ENCODE results near the gene OR13J1. TPM values are rescaled to one million over a fixed set of nuclear protein-coding genes. Genes with fewer than 3 reads are reported as not detected.
A peak's percentile ranks its signal among the peaks of the same experiment; 100 is the strongest.

OR13J1 gene
- total RNA-seq, 2 experiments from 2014 or later, result not detected

GRCh38 chr9:35839926-35840325, 30.3 kb downstream of the OR13J1 start:
- Mint-ChIP-seq H3K9me3 (ENCODE audit: insufficient read depth) (no peaks in the 10 kb centered on the region), H3K36me3 (ENCODE audit: low read depth) (no peaks in the 10 kb centered on the region), H3K27me3 (ENCODE audit: low read depth) (no peaks in the 10 kb centered on the region), H3K4me1 (ENCODE audit: low read depth) (peaks cover 9% of the 10 kb centered on the region), H3K27ac (no peak overlapping the region), H3K4me3 (no peak overlapping the region)
- no peak for ATAC-seq
- CTCF ChIA-PET, result interaction anchor here (0.8 to 2.7 kb wide), 3 partner anchors 11 to 42 kb away, joined by 3 to 12 read pairs (median 4); no protein-coding TSS in a partner anchor
- DNase-seq, result no peak
- POLR2A ChIA-PET, result no interaction called here

GRCh38 chr9:35836595-35836994, 33.6 kb downstream of the OR13J1 start:
- ATAC-seq (no peak), DNase-seq (no peak)
- Mint-ChIP-seq H3K4me1 (ENCODE audit: low read depth) (peaks cover 15% of the 10 kb centered on the region), H3K36me3 (ENCODE audit: low read depth) (no peaks in the 10 kb centered on the region), H3K27me3 (ENCODE audit: low read depth) (no peaks in the 10 kb centered on the region), H3K27ac (no peak overlapping the region), H3K4me3 (no peak overlapping the region), H3K9me3 (ENCODE audit: insufficient read depth) (no peaks in the 10 kb centered on the region)
- ChIA-PET POLR2A (interaction anchor here (0.8 to 1.6 kb wide), 2 partner anchors 7 to 24 kb away, joined by 3 read pairs; partner anchors contain the start of gene SPAG8), CTCF (interaction anchor here (1.4 to 3.8 kb wide), 8 partner anchors 9 to 101 kb away, joined by 3 to 36 read pairs (median 10); partner anchors contain the start of genes HINT2 and SPAG8)

- H3K27me3 Mint-ChIP-seq (ENCODE audit: low read depth), result no peaks in the 10 kb centered on the region
- DNase-seq (no peak), ATAC-seq (no peak)
- no peaks in the 10 kb centered on the region for H3K36me3 Mint-ChIP-seq (ENCODE audit: low read depth)
- H3K4me1 Mint-ChIP-seq (ENCODE audit: low read depth), result peaks cover 15% of the 10 kb centered on the region
- no peak overlapping the region for H3K27ac Mint-ChIP-seq
- ChIA-PET CTCF (interaction anchor here (0.9 to 3.8 kb wide), 16 partner anchors 10 to 156 kb away, joined by 3 to 36 read pairs (median 6); partner anchors contain the start of genes HINT2 and SPAG8), POLR2A (interaction anchor here (0.8 to 1.6 kb wide), 2 partner anchors 8 to 24 kb away, joined by 3 read pairs; partner anchors contain the start of gene SPAG8)
- H3K4me3 Mint-ChIP-seq, result no peak overlapping the region
- H3K9me3 Mint-ChIP-seq (ENCODE audit: insufficient read depth), result no peaks in the 10 kb centered on the region
Observed at GRCh38 chr9:35835766-35836165, 34.4 kb downstream of the OR13J1 start.

- CTCF ChIA-PET, result interaction anchor here (0.9 to 3.8 kb wide), 17 partner anchors 9 to 155 kb away, joined by 3 to 36 read pairs (median 5); partner anchors contain the start of genes HINT2 and SPAG8
- ATAC-seq, result no peak
- H3K4me3 Mint-ChIP-seq, result no peak overlapping the region
Observed at GRCh38 chr9:35835216-35835632, 35.0 kb downstream of the OR13J1 start.

GRCh38 chr9:35834260-35835215, 35.7 kb downstream of the OR13J1 start:
- Mint-ChIP-seq H3K9me3 (ENCODE audit: insufficient read depth) (no peaks in the 10 kb centered on the region), H3K4me1 (ENCODE audit: low read depth) (peaks cover 21% of the 10 kb centered on the region), H3K4me3 (no peak overlapping the region), H3K27ac (no peak overlapping the region), H3K27me3 (ENCODE audit: low read depth) (no peaks in the 10 kb centered on the region), H3K36me3 (ENCODE audit: low read depth) (no peaks in the 10 kb centered on the region)
- POLR2A ChIA-PET, result interaction anchor here (0.6 kb wide), 1 partner anchor 763 kb away, joined by 3 read pairs; no protein-coding TSS in a partner anchor
- no peak for ATAC-seq
- CTCF ChIA-PET, result interaction anchor here (0.9 to 3.8 kb wide), 16 partner anchors 8 to 155 kb away, joined by 3 to 36 read pairs (median 6); partner anchors contain the start of gene SPAG8
- DNase-seq, result no peak

More at GRCh38 chr9:35835216-35835632, 35.0 kb downstream of the OR13J1 start:
- no peaks in the 10 kb centered on the region for H3K27me3 Mint-ChIP-seq (ENCODE audit: low read depth)
- H3K36me3 Mint-ChIP-seq (ENCODE audit: low read depth), result no peaks in the 10 kb centered on the region
- H3K27ac Mint-ChIP-seq, result no peak overlapping the region
- POLR2A ChIA-PET, result no interaction called here
- peaks cover 15% of the 10 kb centered on the region for H3K4me1 Mint-ChIP-seq (ENCODE audit: low read depth)
- no peaks in the 10 kb centered on the region for H3K9me3 Mint-ChIP-seq (ENCODE audit: insufficient read depth)
- peak; percentile 41 for DNase-seq

GRCh38 chr9:35832814-35833213, 37.4 kb downstream of the OR13J1 start:
- Mint-ChIP-seq H3K4me3 (no peak overlapping the region), H3K27me3 (ENCODE audit: low read depth) (peaks cover under 1% of the 10 kb centered on the region), H3K4me1 (ENCODE audit: low read depth) (peaks cover 30% of the 10 kb centered on the region), H3K27ac (no peak overlapping the region), H3K36me3 (ENCODE audit: low read depth) (no peaks in the 10 kb centered on the region), H3K9me3 (ENCODE audit: insufficient read depth) (no peaks in the 10 kb centered on the region)
- POLR2A ChIA-PET, result interaction anchor here (1.0 to 1.4 kb wide), 2 partner anchors 13 to 23 kb away, joined by 3 to 4 read pairs; no protein-coding TSS in a partner anchor
- ATAC-seq (no peak), DNase-seq (no peak)
- CTCF ChIA-PET, result interaction anchor here (0.6 to 1.9 kb wide), 6 partner anchors 20 to 122 kb away, joined by 3 to 8 read pairs (median 4); partner anchors contain the start of gene SPAG8

GRCh38 chr9:35831040-35831439, 39.2 kb downstream of the OR13J1 start:
- H3K4me3 Mint-ChIP-seq, result no peak overlapping the region
- H3K27ac Mint-ChIP-seq, result no peak overlapping the region
- peaks cover 6% of the 10 kb centered on the region for H3K27me3 Mint-ChIP-seq (ENCODE audit: low read depth)
- H3K36me3 Mint-ChIP-seq (ENCODE audit: low read depth), result no peaks in the 10 kb centered on the region
- DNase-seq, result no peak
- POLR2A ChIA-PET, result interaction anchor here (1.3 kb wide), 1 partner anchor 17 kb away, joined by 4 read pairs; no protein-coding TSS in a partner anchor
- H3K9me3 Mint-ChIP-seq (ENCODE audit: insufficient read depth), result no peaks in the 10 kb centered on the region
- CTCF ChIA-PET, result interaction anchor here (1.1 to 1.9 kb wide), 2 partner anchors 51 to 102 kb away, joined by 3 to 7 read pairs; no protein-coding TSS in a partner anchor
- ATAC-seq, result no peak
- peaks cover 38% of the 10 kb centered on the region for H3K4me1 Mint-ChIP-seq (ENCODE audit: low read depth)

GRCh38 chr9:35829764-35830096, 40.5 kb downstream of the OR13J1 start:
- H3K36me3 Mint-ChIP-seq (ENCODE audit: low read depth), result no peaks in the 10 kb centered on the region
- DNase-seq (no peak), ATAC-seq (no peak)
- peaks cover 6% of the 10 kb centered on the region for H3K27me3 Mint-ChIP-seq (ENCODE audit: low read depth)
- H3K9me3 Mint-ChIP-seq (ENCODE audit: insufficient read depth), result no peaks in the 10 kb centered on the region
- peak overlapping the region; percentile 78 for H3K27ac Mint-ChIP-seq
- ChIA-PET POLR2A (no interaction called here), CTCF (interaction anchor here (1.3 kb wide), 1 partner anchor 53 kb away, joined by 3 read pairs; no protein-coding TSS in a partner anchor)
- peaks cover 40% of the 10 kb centered on the region for H3K4me1 Mint-ChIP-seq (ENCODE audit: low read depth)
- H3K4me3 Mint-ChIP-seq, result peak overlapping the region; percentile 78

- no peaks in the 10 kb centered on the region for H3K9me3 Mint-ChIP-seq (ENCODE audit: insufficient read depth)
- peak within 1 kb of the TSS; percentile 85 for H3K27ac Mint-ChIP-seq
- ChIA-PET CTCF (interaction anchor here (0.8 to 1.7 kb wide), 5 partner anchors 15 to 54 kb away, joined by 3 to 6 read pairs (median 3); partner anchors contain the start of genes HINT2 and SPAG8), POLR2A (interaction anchor here (0.7 to 1.2 kb wide), 3 partner anchors 13 to 18 kb away, joined by 3 to 5 read pairs (median 5); partner anchors contain the start of gene HINT2)
- peaks cover 6% of the 10 kb centered on the region for H3K27me3 Mint-ChIP-seq (ENCODE audit: low read depth)
- DNase-seq (peak; percentile 96), ATAC-seq (peak; percentile 96)
- peaks cover 35% of the 10 kb centered on the region for H3K4me1 Mint-ChIP-seq (ENCODE audit: low read depth)
- H3K36me3 Mint-ChIP-seq (ENCODE audit: low read depth), result no peaks in the 10 kb centered on the region
- H3K4me3 Mint-ChIP-seq, result peak within 1 kb of the TSS; percentile 88
Observed at GRCh38 chr9:35829084-35829763, 41.0 kb downstream of the OR13J1 start, which contains the start of gene TMEM8B. Gene TMEM8B, plus strand, starts transcription at chr9:35829228. Its CDS starts 220 bp downstream, at chr9:35829448.

GRCh38 chr9:35828716-35829083, 41.5 kb downstream of the OR13J1 start, which contains the start of gene FAM221B:
Gene FAM221B, minus strand, starts transcription at chr9:35828732. Its CDS starts 2,571 bp downstream, at chr9:35826161.
- ChIA-PET POLR2A (interaction anchor here (0.7 to 1.2 kb wide), 3 partner anchors 14 to 17 kb away, joined by 3 to 5 read pairs (median 5); partner anchors contain the start of gene HINT2), CTCF (interaction anchor here (0.8 to 1.7 kb wide), 5 partner anchors 15 to 54 kb away, joined by 3 to 6 read pairs (median 3); partner anchors contain the start of genes HINT2 and SPAG8)
- H3K9me3 Mint-ChIP-seq (ENCODE audit: insufficient read depth), result no peaks in the 10 kb centered on the region
- ATAC-seq (peak; percentile 37), DNase-seq (peak; percentile 48)
- peak within 1 kb of the TSS; percentile 85 for H3K27ac Mint-ChIP-seq
- peaks cover 6% of the 10 kb centered on the region for H3K27me3 Mint-ChIP-seq (ENCODE audit: low read depth)
- H3K4me3 Mint-ChIP-seq, result peak within 1 kb of the TSS; percentile 88
- no peaks in the 10 kb centered on the region for H3K36me3 Mint-ChIP-seq (ENCODE audit: low read depth)
- peaks cover 31% of the 10 kb centered on the region for H3K4me1 Mint-ChIP-seq (ENCODE audit: low read depth)

- no peaks in the 10 kb centered on the region for H3K36me3 Mint-ChIP-seq (ENCODE audit: low read depth)
- H3K4me1 Mint-ChIP-seq (ENCODE audit: low read depth), result peaks cover 27% of the 10 kb centered on the region
- DNase-seq (no peak), ATAC-seq (no peak)
- H3K27me3 Mint-ChIP-seq (ENCODE audit: low read depth), result peaks cover 8% of the 10 kb centered on the region
- peak overlapping the region; percentile 28 for H3K4me3 Mint-ChIP-seq
- H3K27ac Mint-ChIP-seq, result no peak overlapping the region
- CTCF ChIA-PET, result interaction anchor here (1.5 to 4.3 kb wide), 10 partner anchors 8 to 170 kb away, joined by 4 to 64 read pairs (median 17); partner anchors contain the start of genes CCDC107, HINT2, RMRP and SPAG8
- H3K9me3 Mint-ChIP-seq (ENCODE audit: insufficient read depth), result no peaks in the 10 kb centered on the region
- POLR2A ChIA-PET, result no interaction called here
Observed at GRCh38 chr9:35827486-35827885, 42.7 kb downstream of the OR13J1 start.

All from activated CD8-positive, alpha-beta T cell treated with anti-CD3 and anti-CD28 coated beads, Interleukin-2, amount 10 ng/mL, durations not matched to agents 7 days and 5 days (primary cell).